HEK293 (cell line): Measurements from ENCODE around the gene OGFOD1.

ENCODE experiments used
- BCL11B ChIP-seq: fragments of 450-650 bp; formaldehyde crosslinking; IDR thresholded peaks from 2 replicates; pipeline ENCODE4 v1.5.1; 2016; ENCODE audit warnings: low read depth, missing biosample characterization, missing genetic modification characterization
- GLI4 ChIP-seq: fragments of 450-650 bp; formaldehyde crosslinking; IDR thresholded peaks from 2 replicates; pipeline ENCODE4 v1.5.1; 2016; ENCODE audit warnings: missing biosample characterization, missing genetic modification characterization
- GLIS2 ChIP-seq: fragments of 450-650 bp; formaldehyde crosslinking; IDR thresholded peaks from 2 replicates; pipeline ENCODE4 v1.5.1; 2016; ENCODE audit warnings: missing biosample characterization, missing genetic modification characterization
- IKZF3 ChIP-seq: fragments of 450-650 bp; IDR thresholded peaks from 2 replicates; pipeline ENCODE4 v1.5.0; 2018; ENCODE audit warnings: missing biosample characterization, mild to moderate bottlenecking, missing genetic modification characterization, moderate library complexity
- KLF7 ChIP-seq: fragments of 450-650 bp; formaldehyde crosslinking; IDR thresholded peaks from 2 replicates; pipeline ENCODE4 v1.5.1; 2016; ENCODE audit warnings: missing biosample characterization, missing genetic modification characterization, borderline replicate concordance
- ZBTB21 ChIP-seq: fragments of 450-650 bp; formaldehyde crosslinking; IDR thresholded peaks from 2 replicates; pipeline ENCODE4 v1.5.1; 2017; ENCODE audit warnings: missing biosample characterization, missing genetic modification characterization
- ZEB2 ChIP-seq: fragments of 450-650 bp; formaldehyde crosslinking; IDR thresholded peaks from 2 replicates; pipeline ENCODE4 v1.5.1; 2016; ENCODE audit warnings: missing biosample characterization, missing genetic modification characterization
- ZFP37 ChIP-seq: fragments of 450-650 bp; formaldehyde crosslinking; IDR thresholded peaks from 2 replicates; pipeline ENCODE4 v1.5.1; 2016; ENCODE audit warnings: missing biosample characterization, missing genetic modification characterization
- ZNF140 ChIP-seq: fragments of 450-650 bp; formaldehyde crosslinking; IDR thresholded peaks from 2 replicates; pipeline ENCODE4 v1.5.1; 2016; ENCODE audit warnings: missing biosample characterization, missing genetic modification characterization
- ZNF146 ChIP-seq: fragments of 450-650 bp; formaldehyde crosslinking; IDR thresholded peaks from 2 replicates; pipeline ENCODE4 v1.5.1; 2016; ENCODE audit warnings: missing biosample characterization, missing genetic modification characterization
- ZNF202 ChIP-seq: fragments of 450-650 bp; formaldehyde crosslinking; IDR thresholded peaks from 2 replicates; pipeline ENCODE4 v1.5.1; 2016; ENCODE audit warnings: missing biosample characterization, missing genetic modification characterization, borderline replicate concordance
- ZNF266 ChIP-seq: fragments of 450-650 bp; formaldehyde crosslinking; IDR thresholded peaks from 2 replicates; pipeline ENCODE4 v1.5.1; 2016; ENCODE audit warnings: missing biosample characterization, missing genetic modification characterization, low read depth
- ZNF335 ChIP-seq: fragments of 450-650 bp; formaldehyde crosslinking; conservative IDR thresholded peaks from 2 replicates; pipeline ENCODE4 v1.5.1; 2016; ENCODE audit warnings: missing biosample characterization, missing genetic modification characterization
- ZNF350 ChIP-seq: fragments of 450-650 bp; formaldehyde crosslinking; IDR thresholded peaks from 2 replicates; pipeline ENCODE4 v1.5.0; 2017; ENCODE audit warnings: missing biosample characterization, mild to moderate bottlenecking, missing genetic modification characterization
- ZNF394 ChIP-seq: fragments of 450-650 bp; formaldehyde crosslinking; IDR thresholded peaks from 2 replicates; pipeline ENCODE4 v1.5.1; 2016; ENCODE audit warnings: missing biosample characterization, missing genetic modification characterization, mild to moderate bottlenecking, moderate library complexity, borderline replicate concordance
- ZNF404 ChIP-seq: fragments of 450-650 bp; formaldehyde crosslinking; IDR thresholded peaks from 2 replicates; pipeline ENCODE4 v1.5.1; 2017; ENCODE audit warnings: missing biosample characterization, missing genetic modification characterization
- ZNF48 ChIP-seq: fragments of 450-650 bp; formaldehyde crosslinking; IDR thresholded peaks from 2 replicates; pipeline ENCODE4 v1.5.1; 2016; ENCODE audit warnings: missing biosample characterization, missing genetic modification characterization
- ZNF561 ChIP-seq: fragments of 450-650 bp; IDR thresholded peaks from 2 replicates; pipeline ENCODE4 v1.5.1; 2018; ENCODE audit warnings: missing biosample characterization, missing genetic modification characterization, borderline replicate concordance
- ZNF571 ChIP-seq: fragments of 450-650 bp; formaldehyde crosslinking; IDR thresholded peaks from 2 replicates; pipeline ENCODE4 v1.5.0; 2017; ENCODE audit warnings: missing biosample characterization, missing genetic modification characterization
- ZNF596 ChIP-seq: fragments of 450-650 bp; IDR thresholded peaks from 2 replicates; pipeline ENCODE4 v1.5.0; 2018; ENCODE audit warnings: missing biosample characterization, mild to moderate bottlenecking, missing genetic modification characterization, moderate library complexity
- ZNF624 ChIP-seq: fragments of 450-650 bp; formaldehyde crosslinking; IDR thresholded peaks from 2 replicates; pipeline ENCODE4 v1.5.1; 2017; ENCODE audit warnings: missing biosample characterization, missing genetic modification characterization
- ZNF664 ChIP-seq: fragments of 450-650 bp; formaldehyde crosslinking; IDR thresholded peaks from 2 replicates; pipeline ENCODE4 v1.5.1; 2016; ENCODE audit warnings: missing biosample characterization, missing genetic modification characterization
- ZNF843 ChIP-seq: fragments of 450-650 bp; formaldehyde crosslinking; IDR thresholded peaks from 2 replicates; pipeline ENCODE4 v1.5.1; 2016; ENCODE audit warnings: missing biosample characterization, missing genetic modification characterization
- TF ChIP-seq, protein P1 (sequence below): IDR thresholded peaks from 2 replicates; pipeline ENCODE4 v1.6.1; 2011; ENCODE audit warnings: mild to moderate bottlenecking, low read depth, low read length, borderline replicate concordance
- TF ChIP-seq, protein P2 (sequence below): fragments of 450-650 bp; formaldehyde crosslinking; conservative IDR thresholded peaks from 2 replicates; pipeline ENCODE4 v1.5.1; 2016; ENCODE audit warnings: low read depth, missing biosample characterization, missing genetic modification characterization
- TF ChIP-seq, protein P3 (sequence below): fragments of 450-650 bp; formaldehyde crosslinking; IDR thresholded peaks from 2 replicates; pipeline ENCODE4 v1.5.1; 2016; ENCODE audit warnings: missing biosample characterization, missing genetic modification characterization, borderline replicate concordance
- TF ChIP-seq, protein P4 (sequence below): fragments of 450-650 bp; formaldehyde crosslinking; IDR thresholded peaks from 2 replicates; pipeline ENCODE4 v1.5.1; 2016; ENCODE audit warnings: missing biosample characterization, missing genetic modification characterization

The OGFOD1 gene

DNA sequence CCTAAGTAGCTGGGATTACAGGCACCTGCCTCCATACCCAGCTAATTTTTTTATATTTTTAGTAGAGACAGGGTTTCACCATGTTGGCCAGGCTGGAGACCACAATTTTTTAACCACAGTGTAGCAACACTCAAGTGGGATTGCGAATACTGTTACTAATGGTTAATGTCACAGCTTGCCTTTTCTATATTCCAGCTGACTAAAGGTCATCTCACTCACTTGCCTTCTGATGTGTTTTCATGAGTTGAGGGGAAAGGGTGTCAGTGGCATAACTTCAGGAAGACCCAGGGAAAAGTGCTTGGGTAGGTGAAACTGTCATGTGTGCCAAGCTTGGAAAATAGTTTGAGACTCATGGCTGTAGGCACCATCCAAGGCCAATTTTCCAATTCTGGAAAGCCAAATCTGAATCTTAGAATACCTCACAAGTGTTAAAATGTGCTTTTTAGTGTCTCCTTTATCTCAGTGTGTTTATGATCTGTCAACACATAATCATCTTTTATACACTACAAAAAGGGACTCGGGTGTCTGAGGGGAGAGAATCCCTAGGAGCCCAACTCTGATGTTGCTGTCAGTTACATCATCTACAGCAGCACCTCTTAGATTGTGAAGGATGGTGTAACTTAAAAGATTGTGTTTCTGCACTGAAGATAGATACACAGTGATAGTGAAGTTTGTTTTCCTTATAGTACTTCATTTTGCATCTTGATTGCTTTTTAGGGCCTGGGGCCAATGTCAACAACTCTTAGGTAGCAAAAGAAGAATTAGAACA, 27.1 kb downstream of the OGFOD1 start (continued):
- TF ChIP-seq, protein P1, sequence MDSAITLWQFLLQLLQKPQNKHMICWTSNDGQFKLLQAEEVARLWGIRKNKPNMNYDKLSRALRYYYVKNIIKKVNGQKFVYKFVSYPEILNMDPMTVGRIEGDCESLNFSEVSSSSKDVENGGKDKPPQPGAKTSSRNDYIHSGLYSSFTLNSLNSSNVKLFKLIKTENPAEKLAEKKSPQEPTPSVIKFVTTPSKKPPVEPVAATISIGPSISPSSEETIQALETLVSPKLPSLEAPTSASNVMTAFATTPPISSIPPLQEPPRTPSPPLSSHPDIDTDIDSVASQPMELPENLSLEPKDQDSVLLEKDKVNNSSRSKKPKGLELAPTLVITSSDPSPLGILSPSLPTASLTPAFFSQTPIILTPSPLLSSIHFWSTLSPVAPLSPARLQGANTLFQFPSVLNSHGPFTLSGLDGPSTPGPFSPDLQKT, result no peak
- TF ChIP-seq, protein P2, sequence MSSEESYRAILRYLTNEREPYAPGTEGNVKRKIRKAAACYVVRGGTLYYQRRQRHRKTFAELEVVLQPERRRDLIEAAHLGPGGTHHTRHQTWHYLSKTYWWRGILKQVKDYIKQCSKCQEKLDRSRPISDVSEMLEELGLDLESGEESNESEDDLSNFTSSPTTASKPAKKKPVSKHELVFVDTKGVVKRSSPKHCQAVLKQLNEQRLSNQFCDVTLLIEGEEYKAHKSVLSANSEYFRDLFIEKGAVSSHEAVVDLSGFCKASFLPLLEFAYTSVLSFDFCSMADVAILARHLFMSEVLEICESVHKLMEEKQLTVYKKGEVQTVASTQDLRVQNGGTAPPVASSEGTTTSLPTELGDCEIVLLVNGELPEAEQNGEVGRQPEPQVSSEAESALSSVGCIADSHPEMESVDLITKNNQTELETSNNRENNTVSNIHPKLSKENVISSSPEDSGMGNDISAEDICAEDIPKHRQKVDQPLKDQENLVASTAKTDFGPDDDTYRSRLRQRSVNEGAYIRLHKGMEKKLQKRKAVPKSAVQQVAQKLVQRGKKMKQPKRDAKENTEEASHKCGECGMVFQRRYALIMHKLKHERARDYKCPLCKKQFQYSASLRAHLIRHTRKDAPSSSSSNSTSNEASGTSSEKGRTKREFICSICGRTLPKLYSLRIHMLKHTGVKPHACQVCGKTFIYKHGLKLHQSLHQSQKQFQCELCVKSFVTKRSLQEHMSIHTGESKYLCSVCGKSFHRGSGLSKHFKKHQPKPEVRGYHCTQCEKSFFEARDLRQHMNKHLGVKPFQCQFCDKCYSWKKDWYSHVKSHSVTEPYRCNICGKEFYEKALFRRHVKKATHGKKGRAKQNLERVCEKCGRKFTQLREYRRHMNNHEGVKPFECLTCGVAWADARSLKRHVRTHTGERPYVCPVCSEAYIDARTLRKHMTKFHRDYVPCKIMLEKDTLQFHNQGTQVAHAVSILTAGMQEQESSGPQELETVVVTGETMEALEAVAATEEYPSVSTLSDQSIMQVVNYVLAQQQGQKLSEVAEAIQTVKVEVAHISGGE (tag by site-specific recombination), result no peak
- TF ChIP-seq IKZF3 (tag by site-specific recombination) (0 out of 2 replicates have a peak, but pooled peaks have one; percentile 38), BCL11B (tag by site-specific recombination) (no peak), ZFP37 (tag by site-specific recombination) (no peak), ZNF394 (no peak), ZNF140 (tag by site-specific recombination) (no peak), ZNF571 (tag by site-specific recombination) (no peak), ZEB2 (peak; percentile 50; the same call in 1 of the 2 replicates), ZNF664 (tag by site-specific recombination) (peak; percentile 99), GLIS2 (tag by site-specific recombination) (no peak), ZNF335 (no peak), GLI4 (tag by site-specific recombination) (no peak), ZNF843 (tag by site-specific recombination) (peak; percentile 26; the same call in 1 of the 2 replicates), ZNF624 (tag by site-specific recombination) (no peak), ZNF146 (tag by site-specific recombination) (no peak), ZBTB21 (tag by site-specific recombination) (no peak), ZNF561 (tag by site-specific recombination) (no peak; the same call in 1 of the 2 replicates), ZNF48 (tag by site-specific recombination) (no peak), ZNF266 (tag by site-specific recombination) (no peak), ZNF596 (tag by site-specific recombination) (no peak), ZNF404 (no peak), ZNF350 (tag by site-specific recombination) (0 out of 2 replicates have a peak, but pooled peaks have one; percentile 37), ZNF202 (tag by site-specific recombination) (no peak), KLF7 (tag by site-specific recombination) (no peak)
- TF ChIP-seq, protein P3, sequence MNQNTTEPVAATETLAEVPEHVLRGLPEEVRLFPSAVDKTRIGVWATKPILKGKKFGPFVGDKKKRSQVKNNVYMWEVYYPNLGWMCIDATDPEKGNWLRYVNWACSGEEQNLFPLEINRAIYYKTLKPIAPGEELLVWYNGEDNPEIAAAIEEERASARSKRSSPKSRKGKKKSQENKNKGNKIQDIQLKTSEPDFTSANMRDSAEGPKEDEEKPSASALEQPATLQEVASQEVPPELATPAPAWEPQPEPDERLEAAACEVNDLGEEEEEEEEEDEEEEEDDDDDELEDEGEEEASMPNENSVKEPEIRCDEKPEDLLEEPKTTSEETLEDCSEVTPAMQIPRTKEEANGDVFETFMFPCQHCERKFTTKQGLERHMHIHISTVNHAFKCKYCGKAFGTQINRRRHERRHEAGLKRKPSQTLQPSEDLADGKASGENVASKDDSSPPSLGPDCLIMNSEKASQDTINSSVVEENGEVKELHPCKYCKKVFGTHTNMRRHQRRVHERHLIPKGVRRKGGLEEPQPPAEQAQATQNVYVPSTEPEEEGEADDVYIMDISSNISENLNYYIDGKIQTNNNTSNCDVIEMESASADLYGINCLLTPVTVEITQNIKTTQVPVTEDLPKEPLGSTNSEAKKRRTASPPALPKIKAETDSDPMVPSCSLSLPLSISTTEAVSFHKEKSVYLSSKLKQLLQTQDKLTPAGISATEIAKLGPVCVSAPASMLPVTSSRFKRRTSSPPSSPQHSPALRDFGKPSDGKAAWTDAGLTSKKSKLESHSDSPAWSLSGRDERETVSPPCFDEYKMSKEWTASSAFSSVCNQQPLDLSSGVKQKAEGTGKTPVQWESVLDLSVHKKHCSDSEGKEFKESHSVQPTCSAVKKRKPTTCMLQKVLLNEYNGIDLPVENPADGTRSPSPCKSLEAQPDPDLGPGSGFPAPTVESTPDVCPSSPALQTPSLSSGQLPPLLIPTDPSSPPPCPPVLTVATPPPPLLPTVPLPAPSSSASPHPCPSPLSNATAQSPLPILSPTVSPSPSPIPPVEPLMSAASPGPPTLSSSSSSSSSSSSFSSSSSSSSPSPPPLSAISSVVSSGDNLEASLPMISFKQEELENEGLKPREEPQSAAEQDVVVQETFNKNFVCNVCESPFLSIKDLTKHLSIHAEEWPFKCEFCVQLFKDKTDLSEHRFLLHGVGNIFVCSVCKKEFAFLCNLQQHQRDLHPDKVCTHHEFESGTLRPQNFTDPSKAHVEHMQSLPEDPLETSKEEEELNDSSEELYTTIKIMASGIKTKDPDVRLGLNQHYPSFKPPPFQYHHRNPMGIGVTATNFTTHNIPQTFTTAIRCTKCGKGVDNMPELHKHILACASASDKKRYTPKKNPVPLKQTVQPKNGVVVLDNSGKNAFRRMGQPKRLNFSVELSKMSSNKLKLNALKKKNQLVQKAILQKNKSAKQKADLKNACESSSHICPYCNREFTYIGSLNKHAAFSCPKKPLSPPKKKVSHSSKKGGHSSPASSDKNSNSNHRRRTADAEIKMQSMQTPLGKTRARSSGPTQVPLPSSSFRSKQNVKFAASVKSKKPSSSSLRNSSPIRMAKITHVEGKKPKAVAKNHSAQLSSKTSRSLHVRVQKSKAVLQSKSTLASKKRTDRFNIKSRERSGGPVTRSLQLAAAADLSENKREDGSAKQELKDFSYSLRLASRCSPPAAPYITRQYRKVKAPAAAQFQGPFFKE (tag by site-specific recombination), result no peak
- TF ChIP-seq, protein P4, sequence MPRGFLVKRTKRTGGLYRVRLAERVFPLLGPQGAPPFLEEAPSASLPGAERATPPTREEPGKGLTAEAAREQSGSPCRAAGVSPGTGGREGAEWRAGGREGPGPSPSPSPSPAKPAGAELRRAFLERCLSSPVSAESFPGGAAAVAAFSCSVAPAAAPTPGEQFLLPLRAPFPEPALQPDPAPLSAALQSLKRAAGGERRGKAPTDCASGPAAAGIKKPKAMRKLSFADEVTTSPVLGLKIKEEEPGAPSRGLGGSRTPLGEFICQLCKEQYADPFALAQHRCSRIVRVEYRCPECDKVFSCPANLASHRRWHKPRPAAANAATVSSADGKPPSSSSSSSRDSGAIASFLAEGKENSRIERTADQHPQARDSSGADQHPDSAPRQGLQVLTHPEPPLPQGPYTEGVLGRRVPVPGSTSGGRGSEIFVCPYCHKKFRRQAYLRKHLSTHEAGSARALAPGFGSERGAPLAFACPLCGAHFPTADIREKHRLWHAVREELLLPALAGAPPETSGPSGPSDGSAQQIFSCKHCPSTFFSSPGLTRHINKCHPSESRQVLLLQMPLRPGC (tag by site-specific recombination), result no peak
